HepG2 (cell line): ENCODE measurements around the gene CAPN3. TPM values are rescaled to one million over a fixed set of nuclear protein-coding genes. Genes with fewer than 3 reads are reported as not detected.
A peak's percentile ranks its signal among the peaks of the same experiment; 100 is the strongest.
"Not testable (repeated sequence)": the region's sequence is repeated elsewhere in the genome, so short reads cannot be mapped to it uniquely, and the experiment has no call there.

Source experiments
- ATAC-seq: fragments of 200-7000 bp; cut with Tn5 transposase; 3 replicates; pipeline ENCODE4 v1.9.1; 2020; ENCODE audit warnings: mild to moderate bottlenecking, moderate library complexity
- BruUV-seq: library from RNA; stranded (reverse); fragments of 400-500 nt; replicated peaks from 2 replicates; lab custom pipeline; 2021; lab: Mats Ljungman, UMichigan
- CTCF ChIA-PET: fragments of 300-600 bp; formaldehyde crosslinking; extraction: SDS; loops from one replicate; lab custom pipeline; 2021; ENCODE audit warnings: low total read pairs, inconsistent platforms, low intra/inter-chr PET ratio; lab: Yijun Ruan, JAX
- POLR2A ChIA-PET: fragments of 350-600 bp; sonication (Branson Sonifier 250); formaldehyde crosslinking; loops from one replicate; lab custom pipeline; 2020; ENCODE audit warnings: antibody characterized with exemption, inconsistent platforms; lab: Yijun Ruan, JAX
- DNase-seq: peaks from one replicate; pipeline ENCODE4 v3.0.0-alpha.2; 2015; ENCODE audit warnings: low spot score
- FAIRE-seq: peaks from 3 replicates; lab custom pipeline; 2011; peaks lifted over from hg19 to GRCh38; lab: Jason Lieb, UNC
- H2AFZ ChIP-seq: one replicate; pipeline ENCODE4 v1.6.1; 2011; ENCODE audit warnings: low read length, inconsistent platforms
- H3K27ac ChIP-seq: fragments of 300-600 bp; 3 replicates; pipeline ENCODE4 v1.8.0; 2011; ENCODE audit warnings: mixed run types, mild to moderate bottlenecking, mixed read lengths, low read length, inconsistent platforms; ENCODE audit not compliant: insufficient read depth; ENCODE audit errors: extremely low read length
- H3K27me3 ChIP-seq, 2 experiments: fragments of 200-600 bp in 1 of 2; 2 replicates in 1 of 2; 3 replicates in 1 of 2; pipeline versions ENCODE4 v1.6.0 to v1.8.0; 2011; ENCODE audit warnings: low read length in 2 of 2, mild to moderate bottlenecking in 2 of 2, moderate library complexity in 2 of 2, inconsistent platforms in 1 of 2; ENCODE audit not compliant: insufficient read depth in 2 of 2, control insufficient read depth in 1 of 2
- H3K36me3 ChIP-seq, 2 experiments: fragments of 200-600 bp in 1 of 2; replicated peaks in 1 of 2; 2 replicates in 1 of 2; 3 replicates in 1 of 2; pipeline versions ENCODE4 v1.5.1 to v1.8.0; 2011; ENCODE audit warnings: low read length in 2 of 2, inconsistent platforms in 1 of 2; ENCODE audit not compliant: insufficient read depth in 2 of 2, control insufficient read depth in 1 of 2
- H3K4me1 ChIP-seq: 2 replicates; pipeline ENCODE4 v1.5.1; 2012; ENCODE audit warnings: low read length, inconsistent platforms; ENCODE audit not compliant: insufficient read depth
- H3K4me2 ChIP-seq: 2 replicates; pipeline ENCODE4 v1.6.0; 2011; ENCODE audit warnings: low read depth, low read length, inconsistent platforms
- H3K4me3 ChIP-seq, 3 experiments: fragments of 200-600 bp in 1 of 3; sonication (generic), shearing (Covaris generic) in 1 of 3; replicated peaks in 1 of 3; 2 replicates each; pipeline ENCODE4 v1.5.1; 2011 to 2016; ENCODE audit warnings: low read length in 3 of 3, inconsistent platforms in 2 of 3, low read depth in 2 of 3, mild to moderate bottlenecking in 2 of 3, control low read depth in 1 of 3, mixed read lengths in 1 of 3; ENCODE audit not compliant: insufficient read depth in 1 of 3
- H3K79me2 ChIP-seq: one replicate; pipeline ENCODE4 v1.6.1; 2011; ENCODE audit warnings: low read length, inconsistent platforms; ENCODE audit not compliant: insufficient read depth
- H3K9ac ChIP-seq: 2 replicates; pipeline ENCODE4 v1.6.0; 2011; ENCODE audit warnings: mild to moderate bottlenecking, low read depth, low read length, inconsistent platforms; ENCODE audit not compliant: insufficient read depth
- H3K9me3 ChIP-seq: 2 replicates; pipeline ENCODE4 v1.5.1; 2012; ENCODE audit warnings: mild to moderate bottlenecking, low read length
- H4K20me1 ChIP-seq: 2 replicates; pipeline ENCODE4 v1.6.0; 2011; ENCODE audit warnings: inconsistent platforms, mild to moderate bottlenecking, low read length, moderate library complexity; ENCODE audit not compliant: insufficient read depth
- CEBPG ChIP-seq: IDR thresholded peaks from 2 replicates; pipeline ENCODE4 v1.6.1; 2016
- IKZF1 ChIP-seq: fragments of 450-650 bp; IDR thresholded peaks from 2 replicates; pipeline ENCODE4 v1.7.1; 2016
- KLF6 ChIP-seq: IDR thresholded peaks from 2 replicates; pipeline ENCODE4 v1.8.0; 2016; ENCODE audit warnings: missing biosample characterization, missing genetic modification reagents
- MAX ChIP-seq: IDR thresholded peaks from 2 replicates; pipeline ENCODE4 v1.6.1; 2012; ENCODE audit warnings: inconsistent platforms
- RXRB ChIP-seq: IDR thresholded peaks from 2 replicates; pipeline ENCODE4 v1.6.1; 2016; ENCODE audit warnings: borderline replicate concordance, missing genetic modification reagents, missing compliant biosample characterization
- SOX5 ChIP-seq: IDR thresholded peaks from 2 replicates; pipeline ENCODE4 v1.6.1; 2016; ENCODE audit warnings: borderline replicate concordance
- TCF7 ChIP-seq: sonication (generic); IDR thresholded peaks from 2 replicates; pipeline ENCODE4 v1.6.1; 2016; ENCODE audit warnings: antibody characterized with exemption, low read depth
- ZNF142 ChIP-seq: sonication (generic); formaldehyde crosslinking; IDR thresholded peaks from 2 replicates; pipeline ENCODE4 v1.4.0; 2020; ENCODE audit warnings: missing genetic modification reagents
- ZNF790 ChIP-seq: sonication (generic); formaldehyde crosslinking; IDR thresholded peaks from 2 replicates; pipeline ENCODE4 v1.8.0; 2022; ENCODE audit warnings: missing genetic modification reagents, mild to moderate bottlenecking, borderline replicate concordance
- whole genome bisulfite sequencing: methylation state at CpG from one replicate; pipeline ENCODE4 v1.1.6; 2017; ENCODE audit warnings: low lambda C conversion rate; 5-methylcytosine and 5-hydroxymethylcytosine counted together
- in situ Hi-C: cut with HindIII; loops from 2 replicates; pipeline ENCODE4 v1.10.0; 2017; ENCODE audit warnings: low pct_unique_long_range_greater_than_20kb; ENCODE audit not compliant: extremely low pct_ligation_motif_present
- intact Hi-C: fragments of 100-400 bp; cut with micrococcal nuclease; formaldehyde crosslinking; loops from one replicate; pipeline ENCODE4 v1.10.0; 2022; ENCODE audit not compliant: unreplicated experiment
- polyA plus RNA-seq, 8 experiments: library from polyadenylated mRNA; depleted of rRNA in 3 of 8; stranded (reverse) in 7 of 8; unstranded in 1 of 8; fragments of >200 nt; fragmentation: Illumina TruSeq in 4 of 8; extraction: Trizol in 4 of 8; gene quantifications; 2 replicates each; pipeline versions ENCODE4 v1.2.1 to v1.2.3, GENCODE V29; 2011 to 2016; ENCODE audit warnings: low read depth in 4 of 8, missing spikeins in 1 of 8, mixed read lengths in 1 of 8; ENCODE audit not compliant: insufficient read depth in 1 of 8
- total RNA-seq, 5 experiments: library from RNA; depleted of rRNA; stranded (reverse); fragments of >200 nt; fragmentation: Illumina TruSeq; extraction: Trizol; gene quantifications; 2 replicates each; pipeline ENCODE4 v1.2.3, GENCODE V29; 2016; ENCODE audit warnings: low read depth in 1 of 5

CAPN3 gene
- total and polyA plus RNA-seq, 2 of the 13 experiments (the other 11 are each of a cell fraction or from before 2014, with no cell fraction given), result 1.3 to 4.6 TPM

GRCh38 chr15:42314818-42315217 is 44.5 kb upstream of the CAPN3 start (continued):
- TF ChIP-seq ZNF142 (CRISPR knock-in tag) (no peak), CEBPG (CRISPR knock-in tag) (peak; percentile 82), SOX5 (no peak), RXRB (no peak), TCF7 (no peak), ZNF790 (CRISPR knock-in tag) (no peak), MAX (no peak)

GRCh38 chr15:42315521-42315920 is 43.8 kb upstream of the CAPN3 start:
- intact Hi-C loops, result loop anchor here (10.0 kb wide), 1 partner anchor 51 kb away; no protein-coding TSS in a partner anchor
- Histone ChIP-seq H3K4me3 (no peak overlapping the region), H3K9ac (no peak overlapping the region), H3K27me3 (no peaks in the 10 kb centered on the region), H3K36me3 (peaks cover 0 to 5% of the 10 kb centered on the region in 2 experiments; a peak in 1 of 5 replicates), H3K79me2 (no peaks in the 10 kb centered on the region), H4K20me1 (no peaks in the 10 kb centered on the region), H2AFZ (no peak overlapping the region), H3K4me2 (no peak overlapping the region), H3K9me3 (no peaks in the 10 kb centered on the region), H3K4me1 (peaks cover 15% of the 10 kb centered on the region), H3K27ac (no peak overlapping the region)
- FAIRE-seq, result no peak
- no peak for ATAC-seq
- TF ChIP-seq KLF6 (no peak), IKZF1 (no peak)
- CTCF ChIA-PET, result no interaction called here
- no TSS peak for BruUV-seq
- in situ Hi-C loops, result no loop called here
- no peak for DNase-seq
- POLR2A ChIA-PET, result no interaction called here
- WGBS, result 57% methylated on average over 1 of the region's 1 CpG

GRCh38 chr15:42316282-42316805 is 43.0 kb upstream of the CAPN3 start:
- CTCF ChIA-PET, ATAC-seq, H3K9ac ChIP-seq, DNase-seq, H3K36me3 ChIP-seq, H3K4me3 ChIP-seq, POLR2A ChIA-PET, H3K27ac ChIP-seq, H2AFZ ChIP-seq, BruUV-seq, FAIRE-seq, H4K20me1 ChIP-seq, H3K4me2 ChIP-seq, H3K79me2 ChIP-seq, in situ Hi-C loops, H3K27me3 ChIP-seq, H3K9me3 ChIP-seq: not testable (repeated sequence)
- 84% methylated on average over 10 of the region's 11 CpGs for WGBS
- intact Hi-C loops, result loop anchor here (10.0 kb wide), 1 partner anchor 52 kb away; no protein-coding TSS in a partner anchor
- peaks cover 15% of the 10 kb centered on the region for H3K4me1 ChIP-seq
